Measurements from ENCODE around the gene IL27RA.

Gene IL27RA

DNA sequence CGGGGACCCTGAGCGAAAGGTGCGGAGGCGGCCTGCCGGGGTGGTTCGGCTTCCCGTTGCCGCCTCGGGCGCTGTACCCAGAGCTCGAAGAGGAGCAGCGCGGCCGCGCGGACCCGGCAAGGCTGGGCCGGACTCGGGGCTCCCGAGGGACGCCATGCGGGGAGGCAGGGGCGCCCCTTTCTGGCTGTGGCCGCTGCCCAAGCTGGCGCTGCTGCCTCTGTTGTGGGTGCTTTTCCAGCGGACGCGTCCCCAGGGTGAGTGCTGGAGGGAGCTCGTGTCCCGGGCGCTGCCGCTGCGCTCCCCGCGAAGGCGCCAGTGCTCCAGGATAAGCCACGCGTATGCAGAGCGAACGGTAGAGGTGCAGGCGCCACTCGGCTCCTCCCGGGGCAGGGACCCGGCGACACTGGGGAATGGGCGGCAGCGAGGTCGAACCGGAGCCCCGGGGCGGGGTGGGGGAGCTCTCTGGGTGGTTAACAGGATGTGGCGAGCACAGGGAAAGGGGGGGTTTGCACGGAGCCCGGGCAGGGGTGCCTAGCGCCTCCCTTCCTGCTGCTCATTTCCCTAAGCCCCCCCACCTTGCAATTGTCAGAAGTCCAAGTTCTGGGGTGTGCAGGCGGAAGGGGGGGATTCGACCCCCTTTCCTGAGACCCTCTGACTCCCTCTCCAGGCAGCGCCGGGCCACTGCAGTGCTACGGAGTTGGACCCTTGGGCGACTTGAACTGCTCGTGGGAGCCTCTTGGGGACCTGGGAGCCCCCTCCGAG is at the start of gene IL27RA:
TSS of gene IL27RA (plus strand) at position 44 of the 762 bp plus-strand sequence. CDS start at position 155, 111 bp downstream.
- H3K36me3 Mint-ChIP-seq (ENCODE audit: low read depth), result peaks cover 33% of the 10 kb centered on the region
- peak within 1 kb of the TSS; percentile 93 for H3K4me3 Mint-ChIP-seq
- peak within 1 kb of the TSS; percentile 94 for H3K27ac Mint-ChIP-seq
- H3K27me3 Mint-ChIP-seq, result no peaks in the 10 kb centered on the region
- H3K9me3 Mint-ChIP-seq, result no peaks in the 10 kb centered on the region
- H3K4me1 Mint-ChIP-seq (ENCODE audit: low read depth), result peaks cover 20% of the 10 kb centered on the region
- peak; percentile 86 for DNase-seq

DNA sequence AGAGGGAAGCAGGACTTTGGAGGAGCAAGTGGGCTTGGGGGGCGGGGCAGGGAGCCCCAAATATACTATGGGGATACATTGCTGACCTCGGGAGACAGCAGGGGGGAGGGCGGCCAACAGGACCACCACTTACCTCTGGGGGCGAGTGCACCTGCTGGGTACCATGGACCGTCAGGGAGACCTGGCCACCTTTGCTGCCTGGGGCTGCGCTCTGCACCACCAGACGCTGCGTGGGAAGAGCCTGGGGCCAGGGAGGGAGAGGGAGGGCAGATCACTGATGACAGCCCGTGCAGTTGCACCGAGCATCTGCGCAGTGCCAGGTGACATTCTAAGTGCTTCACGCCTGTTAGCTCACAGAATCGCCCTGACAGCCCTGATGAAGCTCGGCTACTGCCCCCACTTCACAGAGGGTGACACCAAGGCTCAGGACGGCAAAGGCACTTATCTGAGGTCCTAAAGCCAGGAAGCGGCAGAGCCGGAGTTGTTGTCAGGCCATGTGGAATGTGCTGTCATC is 49.5 kb upstream of the IL27RA start:
- no peak overlapping the region for H3K4me3 Mint-ChIP-seq
- no peaks in the 10 kb centered on the region for H3K27me3 Mint-ChIP-seq
- H3K4me1 Mint-ChIP-seq (ENCODE audit: low read depth), result peaks cover 57% of the 10 kb centered on the region
- no peak for DNase-seq
- no peak overlapping the region for H3K27ac Mint-ChIP-seq
- H3K9me3 Mint-ChIP-seq, result no peaks in the 10 kb centered on the region
- H3K36me3 Mint-ChIP-seq (ENCODE audit: low read depth), result peaks cover 15% of the 10 kb centered on the region

DNA sequence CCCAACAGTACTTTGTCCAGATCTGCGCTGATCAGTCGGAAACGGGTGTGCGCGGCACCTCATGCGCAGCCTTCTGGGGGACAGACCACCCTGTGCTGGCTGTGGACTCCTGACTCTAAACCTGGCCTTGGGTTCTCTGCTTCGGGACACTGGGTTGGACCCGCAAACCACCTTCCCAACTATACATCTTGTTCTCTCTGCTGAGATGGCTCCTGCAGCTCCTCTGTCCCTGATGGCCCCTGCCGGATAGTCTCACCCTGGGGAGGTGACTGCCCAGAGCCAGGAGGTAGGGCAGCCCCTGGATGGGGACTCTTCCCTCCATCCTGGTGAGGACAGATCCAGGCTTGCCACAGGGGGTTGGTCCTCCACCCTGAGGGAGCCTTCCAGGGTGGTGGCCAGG is 48.8 kb upstream of the IL27RA start:
- peak overlapping the region; percentile 73 for H3K27ac Mint-ChIP-seq
- peaks cover 65% of the 10 kb centered on the region for H3K4me1 Mint-ChIP-seq (ENCODE audit: low read depth)
- H3K36me3 Mint-ChIP-seq (ENCODE audit: low read depth), result peaks cover 18% of the 10 kb centered on the region
- H3K4me3 Mint-ChIP-seq, result no peak overlapping the region
- H3K9me3 Mint-ChIP-seq, result no peaks in the 10 kb centered on the region
- DNase-seq, result no peak
- no peaks in the 10 kb centered on the region for H3K27me3 Mint-ChIP-seq

GRCh38 chr19:13983213-13983889 is 48.2 kb upstream of the IL27RA start:
- Mint-ChIP-seq H3K36me3 (ENCODE audit: low read depth) (peaks cover 19% of the 10 kb centered on the region), H3K9me3 (no peaks in the 10 kb centered on the region), H3K4me1 (ENCODE audit: low read depth) (peaks cover 66% of the 10 kb centered on the region), H3K4me3 (no peak overlapping the region), H3K27ac (peak overlapping the region; percentile 73), H3K27me3 (no peaks in the 10 kb centered on the region)
- DNase-seq, result peak; percentile 66

- H3K27me3 Mint-ChIP-seq, result no peaks in the 10 kb centered on the region
- H3K27ac Mint-ChIP-seq, result peak overlapping the region; percentile 74
- H3K4me1 Mint-ChIP-seq (ENCODE audit: low read depth), result peaks cover 74% of the 10 kb centered on the region
- H3K9me3 Mint-ChIP-seq, result no peaks in the 10 kb centered on the region
- no peak for DNase-seq
- peaks cover 27% of the 10 kb centered on the region for H3K36me3 Mint-ChIP-seq (ENCODE audit: low read depth)
- no peak overlapping the region for H3K4me3 Mint-ChIP-seq
These were observed 47.4 kb upstream of the IL27RA start for GRCh38 chr19:13984186-13984585.

- Mint-ChIP-seq H3K27me3 (no peaks in the 10 kb centered on the region), H3K27ac (peak overlapping the region; percentile 97), H3K4me1 (ENCODE audit: low read depth) (peaks cover 77% of the 10 kb centered on the region), H3K9me3 (no peaks in the 10 kb centered on the region), H3K36me3 (ENCODE audit: low read depth) (peaks cover 34% of the 10 kb centered on the region), H3K4me3 (peak overlapping the region; percentile 44)
- no peak for DNase-seq
These were observed 46.5 kb upstream of the IL27RA start for GRCh38 chr19:13984875-13985741.

DNA sequence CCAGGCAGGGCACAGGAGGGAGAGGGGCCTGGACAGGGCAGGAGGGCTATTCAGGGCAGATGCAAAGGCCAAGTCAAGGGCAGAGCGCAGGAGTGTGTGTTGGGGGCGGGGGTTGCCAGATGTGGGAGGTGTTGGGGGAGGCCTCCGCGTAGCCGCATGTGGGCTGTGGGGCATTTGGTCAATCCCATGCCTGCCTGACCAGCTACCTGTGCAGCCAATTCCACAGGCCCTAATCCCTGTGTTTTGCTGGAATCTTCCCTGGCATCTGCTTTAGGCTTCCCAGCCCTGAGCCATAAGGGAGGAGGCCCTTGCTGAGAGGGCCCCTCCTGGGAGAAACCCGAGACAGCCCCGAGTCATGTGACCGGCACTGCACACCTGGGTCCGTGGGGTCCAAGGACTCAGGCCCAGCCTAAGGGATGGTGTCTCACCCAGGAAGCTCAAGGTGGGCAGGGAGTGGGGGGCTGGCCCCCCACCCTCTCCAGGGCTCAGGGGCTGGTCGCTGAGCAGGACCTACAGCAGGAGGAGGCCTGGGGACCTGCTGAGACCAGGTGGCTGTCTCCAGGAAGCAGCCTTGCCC is 45.7 kb upstream of the IL27RA start:
- Mint-ChIP-seq H3K36me3 (ENCODE audit: low read depth) (peaks cover 38% of the 10 kb centered on the region), H3K27ac (peak overlapping the region; percentile 97), H3K9me3 (no peaks in the 10 kb centered on the region), H3K4me1 (ENCODE audit: low read depth) (peaks cover 78% of the 10 kb centered on the region), H3K27me3 (no peaks in the 10 kb centered on the region), H3K4me3 (peak overlapping the region; percentile 67)
- no peak for DNase-seq

- Mint-ChIP-seq H3K36me3 (ENCODE audit: low read depth) (peaks cover 41% of the 10 kb centered on the region), H3K27ac (peak overlapping the region; percentile 97), H3K27me3 (no peaks in the 10 kb centered on the region), H3K9me3 (no peaks in the 10 kb centered on the region), H3K4me1 (ENCODE audit: low read depth) (peaks cover 80% of the 10 kb centered on the region), H3K4me3 (peak overlapping the region; percentile 67)
- DNase-seq, result peak; percentile 97
These were observed 45.1 kb upstream of the IL27RA start for GRCh38 chr19:13986348-13986904.

DNA sequence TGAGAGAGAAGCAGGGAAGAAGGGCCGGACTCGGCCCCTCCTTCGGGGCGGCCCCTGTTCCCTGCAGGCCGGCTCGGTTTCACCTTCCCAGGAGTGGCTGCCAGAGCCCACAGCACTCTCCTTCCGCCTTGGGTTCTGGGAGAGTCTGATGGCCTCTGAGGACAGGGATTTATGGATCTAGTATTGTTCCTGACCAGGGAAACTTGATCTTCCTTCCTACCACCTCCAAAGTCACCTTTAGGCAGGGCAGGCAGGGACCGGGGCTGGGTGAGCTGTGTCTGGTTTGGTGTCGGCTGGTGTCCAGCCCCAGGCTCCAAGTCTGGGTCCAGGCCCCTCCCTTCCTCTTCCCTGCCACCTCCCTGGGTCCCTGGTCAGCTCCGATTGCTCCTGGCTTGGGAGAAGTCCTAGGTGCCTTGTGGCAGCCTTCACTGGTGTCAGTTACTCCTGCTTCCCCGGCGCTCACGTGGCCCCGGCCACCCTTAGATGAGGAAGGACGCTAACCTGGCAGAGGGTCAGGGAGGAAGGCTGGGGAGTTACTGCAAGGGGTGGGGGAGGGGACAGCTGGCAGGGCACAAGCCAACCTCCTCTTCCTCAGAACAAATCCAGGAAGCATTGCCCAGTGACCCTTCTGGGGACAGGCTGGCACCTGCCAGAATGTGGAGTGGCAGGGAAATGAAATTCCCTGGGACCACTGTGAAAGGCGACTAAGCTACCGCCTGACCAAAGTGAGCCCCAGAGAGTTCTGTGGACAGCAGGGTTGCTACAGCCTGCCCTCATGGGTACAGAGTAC is 44.3 kb upstream of the IL27RA start:
- H3K27me3 Mint-ChIP-seq, result no peaks in the 10 kb centered on the region
- H3K9me3 Mint-ChIP-seq, result no peaks in the 10 kb centered on the region
- H3K4me3 Mint-ChIP-seq, result peak overlapping the region; percentile 67
- H3K36me3 Mint-ChIP-seq (ENCODE audit: low read depth), result peaks cover 48% of the 10 kb centered on the region
- DNase-seq, result no peak
- peak overlapping the region; percentile 97 for H3K27ac Mint-ChIP-seq
- peaks cover 75% of the 10 kb centered on the region for H3K4me1 Mint-ChIP-seq (ENCODE audit: low read depth)

DNA sequence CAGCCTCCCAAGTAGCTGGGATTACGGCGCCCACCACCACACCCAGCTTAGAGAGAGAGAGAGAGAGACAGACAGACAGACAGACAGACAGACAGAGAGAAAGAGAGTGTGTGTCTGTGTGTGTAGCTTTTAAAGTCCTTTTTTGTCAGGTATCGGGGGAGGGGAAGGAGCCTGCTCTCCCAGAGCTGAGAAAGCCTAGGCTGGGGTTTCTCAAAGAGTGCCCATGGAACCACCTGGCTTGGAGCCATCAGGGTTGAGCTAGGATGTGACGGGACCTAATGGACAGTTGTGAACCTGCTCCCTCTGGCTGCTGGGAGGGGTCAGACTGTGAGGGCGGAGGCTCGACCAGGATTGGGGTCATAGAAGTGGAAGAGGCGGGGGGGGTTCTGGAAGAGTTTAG is 42.1 kb upstream of the IL27RA start:
- peaks cover 51% of the 10 kb centered on the region for H3K36me3 Mint-ChIP-seq (ENCODE audit: low read depth)
- H3K27ac Mint-ChIP-seq, result peak overlapping the region; percentile 97
- peaks cover 59% of the 10 kb centered on the region for H3K4me1 Mint-ChIP-seq (ENCODE audit: low read depth)
- no peaks in the 10 kb centered on the region for H3K9me3 Mint-ChIP-seq
- no peaks in the 10 kb centered on the region for H3K27me3 Mint-ChIP-seq
- no peak overlapping the region for H3K4me3 Mint-ChIP-seq
- DNase-seq, result no peak

DNA sequence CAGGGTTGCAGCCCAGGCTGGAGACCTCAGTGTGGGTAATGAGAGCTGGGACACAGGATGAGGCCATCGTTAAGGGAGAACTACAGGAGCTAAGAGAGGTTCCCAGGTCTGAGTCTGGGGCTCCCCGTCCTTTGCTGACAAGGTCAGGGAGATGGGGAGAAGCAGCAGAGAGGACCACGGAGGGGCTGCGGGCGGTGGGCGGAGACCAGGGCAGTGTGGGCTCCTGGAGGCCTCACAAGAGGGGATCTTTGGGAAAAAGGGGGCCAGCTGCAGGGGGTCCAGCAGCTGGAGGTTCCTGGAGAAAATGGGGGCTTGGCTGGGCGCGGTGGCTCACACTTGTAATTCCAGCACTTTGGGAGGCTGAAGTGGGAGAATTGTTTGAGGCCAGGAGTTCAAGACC is 41.5 kb upstream of the IL27RA start:
- peak overlapping the region; percentile 57 for H3K27ac Mint-ChIP-seq
- H3K4me1 Mint-ChIP-seq (ENCODE audit: low read depth), result peaks cover 56% of the 10 kb centered on the region
- no peak for DNase-seq
- no peaks in the 10 kb centered on the region for H3K9me3 Mint-ChIP-seq
- no peaks in the 10 kb centered on the region for H3K27me3 Mint-ChIP-seq
- H3K36me3 Mint-ChIP-seq (ENCODE audit: low read depth), result peaks cover 53% of the 10 kb centered on the region
- H3K4me3 Mint-ChIP-seq, result no peak overlapping the region

GRCh38 chr19:13992025-13992424 is 39.5 kb upstream of the IL27RA start:
- Mint-ChIP-seq H3K9me3 (no peaks in the 10 kb centered on the region), H3K27ac (no peak overlapping the region), H3K36me3 (ENCODE audit: low read depth) (peaks cover 58% of the 10 kb centered on the region), H3K4me3 (no peak overlapping the region), H3K4me1 (ENCODE audit: low read depth) (peaks cover 37% of the 10 kb centered on the region), H3K27me3 (no peaks in the 10 kb centered on the region)
- no peak for DNase-seq

DNA sequence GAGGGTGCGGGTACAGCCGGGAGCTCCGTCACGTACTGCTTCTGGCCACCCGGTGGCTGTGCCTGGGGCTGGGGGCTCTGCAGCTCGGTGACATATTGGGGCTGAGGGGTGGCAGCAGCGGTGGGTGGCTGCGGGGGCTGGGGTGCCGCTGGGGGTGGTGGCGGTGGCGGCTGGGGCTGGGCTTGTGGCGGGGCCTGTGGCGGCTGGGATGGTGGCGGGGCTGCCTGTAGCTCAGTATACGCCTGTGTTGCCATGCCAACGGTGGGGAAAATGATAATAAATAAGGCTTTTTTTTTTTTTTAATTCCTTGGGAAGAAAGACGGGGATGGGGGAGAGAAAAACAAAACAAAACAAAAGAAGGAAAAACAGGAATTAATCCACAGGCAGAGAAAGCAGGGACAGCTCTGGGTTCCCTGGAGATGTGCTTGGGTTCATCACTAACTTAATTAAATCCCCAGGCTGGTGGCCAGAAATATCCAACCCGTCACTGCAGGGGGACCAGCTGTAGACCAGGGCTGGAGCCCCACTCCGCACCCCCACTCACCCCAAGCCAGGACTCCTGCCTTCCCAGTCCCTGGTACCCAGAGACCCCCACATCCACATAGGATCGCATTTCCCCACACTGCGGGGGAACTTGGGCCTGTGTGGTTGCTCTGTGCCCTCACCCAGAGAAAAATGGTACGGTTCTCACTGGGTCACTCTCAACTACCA is 37.8 kb upstream of the IL27RA start:
- Mint-ChIP-seq H3K9me3 (no peaks in the 10 kb centered on the region), H3K27me3 (no peaks in the 10 kb centered on the region), H3K4me1 (ENCODE audit: low read depth) (peaks cover 23% of the 10 kb centered on the region), H3K36me3 (ENCODE audit: low read depth) (peaks cover 60% of the 10 kb centered on the region), H3K4me3 (no peak overlapping the region), H3K27ac (no peak overlapping the region)
- DNase-seq, result no peak
